K562 (cell line): ENCODE results near the gene NUDT12. TPM values are rescaled to one million over a fixed set of nuclear protein-coding genes. Genes with fewer than 3 reads are reported as not detected.

Experiments
- BACH1 ChIP-seq: fragments of 200-800 bp; sonication (Bioruptor generic); IDR thresholded peaks from 2 replicates; pipeline ENCODE4 v1.6.1; 2016; ENCODE audit warnings: missing genetic modification characterization, missing compliant biosample characterization
- DPF2 ChIP-seq: fragments of 450-650 bp; IDR thresholded peaks from 2 replicates; pipeline ENCODE4 v1.6.1; 2016
- EGR1 ChIP-seq: fragments of 450-650 bp; conservative IDR thresholded peaks from 2 replicates; pipeline ENCODE4 v1.6.1; 2017; ENCODE audit warnings: mild to moderate bottlenecking
- HDGF ChIP-seq: fragments of 450-650 bp; IDR thresholded peaks from 2 replicates; pipeline ENCODE4 v1.6.1; 2016
- HNRNPLL ChIP-seq: fragments of 200-400 bp; formaldehyde crosslinking; IDR thresholded peaks from 2 replicates; pipeline ENCODE4 v1.6.1; 2017; ENCODE audit warnings: low read length, low read depth, mild to moderate bottlenecking; ENCODE audit not compliant: poor library complexity, severe bottlenecking
- IRF2 ChIP-seq: sonication (generic); formaldehyde crosslinking; IDR thresholded peaks from 2 replicates; pipeline ENCODE4 v1.8.1; 2022; ENCODE audit warnings: mild to moderate bottlenecking, missing genetic modification reagents
- LARP7 ChIP-seq: fragments of 450-650 bp; IDR thresholded peaks from 2 replicates; pipeline ENCODE4 v1.6.1; 2016
- MYNN ChIP-seq, 2 experiments: sonication (generic); formaldehyde crosslinking in 1 of 2; IDR thresholded peaks; 2 replicates each; pipeline versions ENCODE4 v1.5.0 to v1.6.1; 2016 to 2020; ENCODE audit warnings: antibody characterized with exemption in 1 of 2, missing genetic modification reagents in 1 of 2
- PPARD ChIP-seq: fragments of 250-450 bp; sonication (Bioruptor Pico); IDR thresholded peaks from 2 replicates; pipeline ENCODE4 v1.8.0; 2022; ENCODE audit warnings: inconsistent platforms, mild to moderate bottlenecking, moderate library complexity
- PTRF ChIP-seq: fragments of 450-650 bp; IDR thresholded peaks from 2 replicates; pipeline ENCODE4 v1.6.1; 2016; ENCODE audit warnings: mild to moderate bottlenecking, missing genetic modification characterization, missing compliant biosample characterization
- TARDBP ChIP-seq: fragments of 450-650 bp; IDR thresholded peaks from 2 replicates; pipeline ENCODE4 v1.6.1; 2016
- ZNF324 ChIP-seq: fragments of 250-450 bp; sonication (Bioruptor Pico); IDR thresholded peaks from 2 replicates; pipeline ENCODE4 v1.4.0; 2020; ENCODE audit warnings: mild to moderate bottlenecking
- ZNF384 ChIP-seq: IDR thresholded peaks from 2 replicates; pipeline ENCODE4 v1.6.1; 2012; ENCODE audit warnings: low read depth, low read length, improper control_type of control experiment
- ZNF699 ChIP-seq: fragments of 250-450 bp; sonication (Bioruptor Pico); IDR thresholded peaks from 2 replicates; pipeline ENCODE4 v1.8.0; 2021; ENCODE audit warnings: mild to moderate bottlenecking, moderate library complexity; ENCODE audit not compliant: insufficient replicate concordance
- ZNF707 ChIP-seq: fragments of 250-450 bp; sonication (Bioruptor Pico); conservative IDR thresholded peaks from 2 replicates; pipeline ENCODE4 v1.8.0; 2022; ENCODE audit warnings: inconsistent platforms, mild to moderate bottlenecking, moderate library complexity
- polyA plus RNA-seq, 8 experiments: library from polyadenylated mRNA; depleted of rRNA in 4 of 8; stranded (reverse) in 5 of 8; unstranded in 3 of 8; fragments of >200 nt; fragmentation: Nextera tagmentation in 2 of 8; fragmentation: Illumina TruSeq in 1 of 8; extraction: Ambion mirVana in 2 of 8; extraction: Trizol in 1 of 8; gene quantifications; 2 replicates each; pipeline versions ENCODE4 v1.2.1 to v1.2.3, GENCODE V29; 2011 to 2014; ENCODE audit warnings: inconsistent platforms in 1 of 8, missing spikeins in 1 of 8
- total RNA-seq, 7 experiments: library from RNA; depleted of rRNA in 6 of 7; stranded (reverse); fragments of >200 nt in 6 of 7; fragmentation: Illumina TruSeq in 2 of 7; extraction: Trizol in 2 of 7; gene quantifications; 2 replicates each; pipeline versions ENCODE4 v1.2.1 to v1.2.3, GENCODE V29; 2011 to 2021; ENCODE audit warnings: low replicate concordance in 1 of 7
- TF ChIP-seq, protein P1 (sequence below): fragments of 250-450 bp; sonication (Bioruptor Pico); IDR thresholded peaks from 2 replicates; pipeline ENCODE4 v1.4.0; 2020; ENCODE audit warnings: mild to moderate bottlenecking
- TF ChIP-seq, protein P2 (sequence below): fragments of 450-650 bp; IDR thresholded peaks from 2 replicates; pipeline ENCODE4 v1.6.1; 2018; ENCODE audit warnings: mild to moderate bottlenecking, low read depth; ENCODE audit not compliant: partially characterized antibody
- TF ChIP-seq, protein P3 (sequence below): fragments of 150-350 bp; IDR thresholded peaks from 2 replicates; pipeline ENCODE4 v1.6.1; 2014; ENCODE audit warnings: low read depth, mild to moderate bottlenecking, low read length, borderline replicate concordance
- TF ChIP-seq, protein P4 (sequence below): fragments of 250-450 bp; sonication (Bioruptor Pico); IDR thresholded peaks from 2 replicates; pipeline ENCODE4 v1.8.0; 2022; ENCODE audit warnings: moderate library complexity, mild to moderate bottlenecking, inconsistent platforms
- TF ChIP-seq, protein P5 (sequence below): sonication (generic); formaldehyde crosslinking; IDR thresholded peaks from 2 replicates; pipeline ENCODE4 v1.8.1; 2023; ENCODE audit warnings: mild to moderate bottlenecking, missing genetic modification reagents, moderate library complexity
- TF ChIP-seq, protein P6 (sequence below), 2 experiments: fragments of 450-650 bp in 1 of 2; sonication (generic) in 1 of 2; formaldehyde crosslinking; conservative IDR thresholded peaks; 2 replicates each; pipeline versions ENCODE4 v1.4.0 to v1.8.1; 2020 to 2022; ENCODE audit warnings: mild to moderate bottlenecking in 1 of 2, missing genetic modification reagents in 1 of 2

Gene NUDT12
- total and polyA plus RNA-seq, 9 of the 15 experiments (the other 6 are each of a cell fraction or from before 2014, with no cell fraction given): 10.9 to 27.2 (median 18.5) TPM

DNA sequence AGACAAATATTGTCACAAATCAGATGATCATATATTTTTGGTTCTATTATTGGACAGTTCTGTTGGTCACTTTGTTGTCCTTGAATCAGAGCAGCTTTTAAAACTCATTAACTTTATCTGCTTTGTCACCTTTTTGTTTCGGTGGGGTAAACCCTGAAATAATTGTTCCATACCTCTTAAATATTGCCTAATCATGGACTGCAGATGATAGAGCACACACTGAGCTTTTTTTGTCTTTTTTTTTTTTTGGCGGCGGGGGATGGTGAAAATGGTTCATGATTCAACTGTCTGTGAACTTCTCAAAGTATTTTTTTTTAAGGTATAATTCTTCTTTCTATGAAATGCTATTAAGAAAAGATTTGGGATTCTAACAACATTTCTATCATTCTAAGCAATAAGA is 1.8 kb downstream of the NUDT12 start (continued):
- TF ChIP-seq, protein P1, sequence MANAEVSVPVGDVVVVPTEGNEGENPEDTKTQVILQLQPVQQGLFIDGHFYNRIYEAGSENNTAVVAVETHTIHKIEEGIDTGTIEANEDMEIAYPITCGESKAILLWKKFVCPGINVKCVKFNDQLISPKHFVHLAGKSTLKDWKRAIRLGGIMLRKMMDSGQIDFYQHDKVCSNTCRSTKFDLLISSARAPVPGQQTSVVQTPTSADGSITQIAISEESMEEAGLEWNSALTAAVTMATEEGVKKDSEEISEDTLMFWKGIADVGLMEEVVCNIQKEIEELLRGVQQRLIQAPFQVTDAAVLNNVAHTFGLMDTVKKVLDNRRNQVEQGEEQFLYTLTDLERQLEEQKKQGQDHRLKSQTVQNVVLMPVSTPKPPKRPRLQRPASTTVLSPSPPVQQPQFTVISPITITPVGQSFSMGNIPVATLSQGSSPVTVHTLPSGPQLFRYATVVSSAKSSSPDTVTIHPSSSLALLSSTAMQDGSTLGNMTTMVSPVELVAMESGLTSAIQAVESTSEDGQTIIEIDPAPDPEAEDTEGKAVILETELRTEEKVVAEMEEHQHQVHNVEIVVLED: no peak
- TF ChIP-seq BACH1 (tag): no peak
- no peak for TF ChIP-seq IRF2 (CRISPR knock-in tag)
- TF ChIP-seq DPF2: 0 out of 2 replicates have a peak, but pooled peaks have one; percentile 38
- TF ChIP-seq HDGF: no peak
- no peak for TF ChIP-seq PTRF
- no peak for TF ChIP-seq TARDBP
- no peak for TF ChIP-seq LARP7
- TF ChIP-seq, protein P2, sequence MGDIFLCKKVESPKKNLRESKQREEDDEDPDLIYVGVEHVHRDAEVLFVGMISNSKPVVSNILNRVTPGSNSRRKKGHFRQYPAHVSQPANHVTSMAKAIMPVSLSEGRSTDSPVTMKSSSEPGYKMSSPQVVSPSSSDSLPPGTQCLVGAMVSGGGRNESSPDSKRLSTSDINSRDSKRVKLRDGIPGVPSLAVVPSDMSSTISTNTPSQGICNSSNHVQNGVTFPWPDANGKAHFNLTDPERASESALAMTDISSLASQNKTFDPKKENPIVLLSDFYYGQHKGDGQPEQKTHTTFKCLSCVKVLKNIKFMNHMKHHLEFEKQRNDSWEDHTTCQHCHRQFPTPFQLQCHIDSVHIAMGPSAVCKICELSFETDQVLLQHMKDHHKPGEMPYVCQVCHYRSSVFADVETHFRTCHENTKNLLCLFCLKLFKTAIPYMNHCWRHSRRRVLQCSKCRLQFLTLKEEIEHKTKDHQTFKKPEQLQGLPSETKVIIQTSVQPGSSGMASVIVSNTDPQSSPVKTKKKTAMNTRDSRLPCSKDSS: no peak
- TF ChIP-seq ZNF707 (CRISPR knock-in tag): no peak
- TF ChIP-seq, protein P3, sequence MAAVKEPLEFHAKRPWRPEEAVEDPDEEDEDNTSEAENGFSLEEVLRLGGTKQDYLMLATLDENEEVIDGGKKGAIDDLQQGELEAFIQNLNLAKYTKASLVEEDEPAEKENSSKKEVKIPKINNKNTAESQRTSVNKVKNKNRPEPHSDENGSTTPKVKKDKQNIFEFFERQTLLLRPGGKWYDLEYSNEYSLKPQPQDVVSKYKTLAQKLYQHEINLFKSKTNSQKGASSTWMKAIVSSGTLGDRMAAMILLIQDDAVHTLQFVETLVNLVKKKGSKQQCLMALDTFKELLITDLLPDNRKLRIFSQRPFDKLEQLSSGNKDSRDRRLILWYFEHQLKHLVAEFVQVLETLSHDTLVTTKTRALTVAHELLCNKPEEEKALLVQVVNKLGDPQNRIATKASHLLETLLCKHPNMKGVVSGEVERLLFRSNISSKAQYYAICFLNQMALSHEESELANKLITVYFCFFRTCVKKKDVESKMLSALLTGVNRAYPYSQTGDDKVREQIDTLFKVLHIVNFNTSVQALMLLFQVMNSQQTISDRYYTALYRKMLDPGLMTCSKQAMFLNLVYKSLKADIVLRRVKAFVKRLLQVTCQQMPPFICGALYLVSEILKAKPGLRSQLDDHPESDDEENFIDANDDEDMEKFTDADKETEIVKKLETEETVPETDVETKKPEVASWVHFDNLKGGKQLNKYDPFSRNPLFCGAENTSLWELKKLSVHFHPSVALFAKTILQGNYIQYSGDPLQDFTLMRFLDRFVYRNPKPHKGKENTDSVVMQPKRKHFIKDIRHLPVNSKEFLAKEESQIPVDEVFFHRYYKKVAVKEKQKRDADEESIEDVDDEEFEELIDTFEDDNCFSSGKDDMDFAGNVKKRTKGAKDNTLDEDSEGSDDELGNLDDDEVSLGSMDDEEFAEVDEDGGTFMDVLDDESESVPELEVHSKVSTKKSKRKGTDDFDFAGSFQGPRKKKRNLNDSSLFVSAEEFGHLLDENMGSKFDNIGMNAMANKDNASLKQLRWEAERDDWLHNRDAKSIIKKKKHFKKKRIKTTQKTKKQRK: no peak
- no peak for TF ChIP-seq HNRNPLL
- TF ChIP-seq, protein P4, sequence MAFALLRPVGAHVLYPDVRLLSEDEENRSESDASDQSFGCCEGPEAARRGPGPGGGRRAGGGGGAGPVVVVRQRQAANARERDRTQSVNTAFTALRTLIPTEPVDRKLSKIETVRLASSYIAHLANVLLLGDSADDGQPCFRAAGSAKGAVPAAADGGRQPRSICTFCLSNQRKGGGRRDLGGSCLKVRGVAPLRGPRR (CRISPR knock-in tag): no peak
- TF ChIP-seq ZNF384: peak; percentile 62
- no peak for TF ChIP-seq MYNN (IDR thresholded peaks at IDR 0.05)
- TF ChIP-seq MYNN (CRISPR knock-in tag; IDR thresholded peaks at IDR 0.05): no peak
- TF ChIP-seq PPARD (CRISPR knock-in tag): no peak
- TF ChIP-seq EGR1: no peak
- TF ChIP-seq, protein P5, sequence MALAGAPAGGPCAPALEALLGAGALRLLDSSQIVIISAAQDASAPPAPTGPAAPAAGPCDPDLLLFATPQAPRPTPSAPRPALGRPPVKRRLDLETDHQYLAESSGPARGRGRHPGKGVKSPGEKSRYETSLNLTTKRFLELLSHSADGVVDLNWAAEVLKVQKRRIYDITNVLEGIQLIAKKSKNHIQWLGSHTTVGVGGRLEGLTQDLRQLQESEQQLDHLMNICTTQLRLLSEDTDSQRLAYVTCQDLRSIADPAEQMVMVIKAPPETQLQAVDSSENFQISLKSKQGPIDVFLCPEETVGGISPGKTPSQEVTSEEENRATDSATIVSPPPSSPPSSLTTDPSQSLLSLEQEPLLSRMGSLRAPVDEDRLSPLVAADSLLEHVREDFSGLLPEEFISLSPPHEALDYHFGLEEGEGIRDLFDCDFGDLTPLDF (CRISPR knock-in tag): no peak
- TF ChIP-seq ZNF324: no peak
- TF ChIP-seq ZNF699 (CRISPR knock-in tag): no peak
- TF ChIP-seq, protein P6, sequence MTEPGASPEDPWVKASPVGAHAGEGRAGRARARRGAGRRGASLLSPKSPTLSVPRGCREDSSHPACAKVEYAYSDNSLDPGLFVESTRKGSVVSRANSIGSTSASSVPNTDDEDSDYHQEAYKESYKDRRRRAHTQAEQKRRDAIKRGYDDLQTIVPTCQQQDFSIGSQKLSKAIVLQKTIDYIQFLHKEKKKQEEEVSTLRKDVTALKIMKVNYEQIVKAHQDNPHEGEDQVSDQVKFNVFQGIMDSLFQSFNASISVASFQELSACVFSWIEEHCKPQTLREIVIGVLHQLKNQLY (CRISPR knock-in tag; conservative IDR thresholded peaks at IDR 0.05): no peak
